ENCODE data around the gene HOXB7. TPM values are rescaled to one million over a fixed set of nuclear protein-coding genes. Genes with fewer than 3 reads are reported as not detected.

HOXB7 gene
- polyA plus RNA-seq, 3 donors: not detected

DNA sequence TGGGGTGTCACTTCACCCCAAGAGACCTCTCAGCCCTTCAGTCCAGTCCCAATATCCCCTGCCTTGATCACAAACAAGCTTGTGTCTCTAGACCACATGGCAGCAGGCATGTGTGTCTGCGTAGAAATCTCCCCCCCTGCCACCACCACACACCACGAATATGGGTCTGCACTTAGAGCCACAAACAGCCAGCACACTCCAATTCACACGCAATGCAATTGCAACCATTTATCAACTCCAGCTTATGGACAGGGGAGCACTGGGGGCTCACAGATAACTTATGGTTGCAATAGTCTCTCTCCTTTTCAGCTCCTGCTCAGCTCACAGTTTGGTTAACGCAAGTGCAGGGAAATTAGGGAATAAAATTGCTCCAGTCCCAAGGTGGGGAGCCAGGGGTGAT lies 12.8 kb upstream of the HOXB7 start:
- H3K9me3 ChIP-seq (replicated peaks in 1 of 2; ENCODE audit: control insufficient read depth in 1 of 2, insufficient read depth in 1 of 2, low read length in 2 of 2): peaks cover 0 to 22% of the 10 kb centered on the region in 2 donors
- Mint-ChIP-seq H3K9me3 (peaks cover 0 to 13% (median 3%) of the 10 kb centered on the region in 7 donors), H3K27ac (no peak overlapping the region), H3K4me3 (peak overlapping the region in 1 of 2 donors; percentile 77), H3K36me3 (peaks cover 0 to 2% of the 10 kb centered on the region in 2 donors), H3K27me3 (ENCODE audit: low read depth in 3 of 3) (peaks cover 91 to 99% (median 94%) of the 10 kb centered on the region in 3 donors), H3K4me1 (peaks cover 11% of the 10 kb centered on the region)
- WGBS (ENCODE audit: insufficient coverage): 61% methylated on average over 3 of the region's 4 CpGs
- H3K27ac ChIP-seq (ENCODE audit: low read depth in 1 of 2, low read length in 2 of 2): no peak overlapping the region
- H4K20me1 ChIP-seq (ENCODE audit: insufficient read depth, low read length): no peaks in the 10 kb centered on the region
- H3K4me3 ChIP-seq (replicated peaks in 1 of 3; ENCODE audit: low read depth in 2 of 3, low read length in 3 of 3): no peak overlapping the region
- peaks cover 79 to 100% of the 10 kb centered on the region in 2 donors for H3K27me3 ChIP-seq (ENCODE audit: control insufficient read depth in 2 of 2, insufficient read depth in 2 of 2, low read length in 2 of 2)
- no peak overlapping the region for H3K9ac ChIP-seq (ENCODE audit: insufficient read depth, low read length, poor library complexity, severe bottlenecking)
- no peak for DNase-seq
- peaks cover 5 to 13% of the 10 kb centered on the region in 2 donors for H3K4me1 ChIP-seq (ENCODE audit: control insufficient read depth in 1 of 2, insufficient read depth in 2 of 2, low read length in 2 of 2)
- no peaks in the 10 kb centered on the region for H3K36me3 ChIP-seq (replicated peaks in 1 of 2; ENCODE audit: control insufficient read depth in 1 of 2, insufficient read depth in 2 of 2, low read length in 2 of 2)
- intact Hi-C loops (cut with micrococcal nuclease): no loop called here
- H2AFZ ChIP-seq (ENCODE audit: insufficient read depth, low read depth, low read length, poor library complexity, severe bottlenecking): no peak overlapping the region
- TF ChIP-seq, protein P1, sequence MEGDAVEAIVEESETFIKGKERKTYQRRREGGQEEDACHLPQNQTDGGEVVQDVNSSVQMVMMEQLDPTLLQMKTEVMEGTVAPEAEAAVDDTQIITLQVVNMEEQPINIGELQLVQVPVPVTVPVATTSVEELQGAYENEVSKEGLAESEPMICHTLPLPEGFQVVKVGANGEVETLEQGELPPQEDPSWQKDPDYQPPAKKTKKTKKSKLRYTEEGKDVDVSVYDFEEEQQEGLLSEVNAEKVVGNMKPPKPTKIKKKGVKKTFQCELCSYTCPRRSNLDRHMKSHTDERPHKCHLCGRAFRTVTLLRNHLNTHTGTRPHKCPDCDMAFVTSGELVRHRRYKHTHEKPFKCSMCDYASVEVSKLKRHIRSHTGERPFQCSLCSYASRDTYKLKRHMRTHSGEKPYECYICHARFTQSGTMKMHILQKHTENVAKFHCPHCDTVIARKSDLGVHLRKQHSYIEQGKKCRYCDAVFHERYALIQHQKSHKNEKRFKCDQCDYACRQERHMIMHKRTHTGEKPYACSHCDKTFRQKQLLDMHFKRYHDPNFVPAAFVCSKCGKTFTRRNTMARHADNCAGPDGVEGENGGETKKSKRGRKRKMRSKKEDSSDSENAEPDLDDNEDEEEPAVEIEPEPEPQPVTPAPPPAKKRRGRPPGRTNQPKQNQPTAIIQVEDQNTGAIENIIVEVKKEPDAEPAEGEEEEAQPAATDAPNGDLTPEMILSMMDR (IDR thresholded peaks at IDR 0.05): no peak
- H3K79me2 ChIP-seq (ENCODE audit: insufficient read depth, low read length): no peaks in the 10 kb centered on the region
- H3K4me2 ChIP-seq (replicated peaks; ENCODE audit: extremely low read depth, low read length, poor library complexity, severe bottlenecking): no peak overlapping the region

DNA sequence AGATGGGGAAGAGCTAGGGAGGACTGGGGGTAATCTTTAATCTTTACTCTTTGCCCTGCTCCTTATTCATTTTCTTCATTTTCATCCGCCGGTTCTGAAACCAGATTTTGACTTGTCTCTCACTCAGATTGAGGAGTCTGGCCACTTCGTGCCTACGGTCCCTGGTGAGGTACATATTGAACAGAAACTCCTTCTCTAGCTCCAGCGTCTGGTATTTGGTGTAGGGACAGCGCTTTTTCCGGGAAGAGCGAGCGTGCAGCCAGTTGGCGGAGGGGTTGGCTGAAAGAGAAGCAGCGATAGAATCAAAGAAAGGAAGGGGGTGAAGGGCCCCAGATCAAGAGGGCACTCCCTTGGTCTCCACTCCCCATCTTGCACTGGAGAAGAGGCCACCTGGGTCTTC lies 12.0 kb upstream of the HOXB7 start:
- WGBS (ENCODE audit: insufficient coverage): 87% methylated on average over 4 of the region's 11 CpGs

More for the DNA sequence above, 12.0 kb upstream of the HOXB7 start:
- peaks cover 5 to 13% of the 10 kb centered on the region in 2 donors for H3K4me1 ChIP-seq (ENCODE audit: control insufficient read depth in 1 of 2, insufficient read depth in 2 of 2, low read length in 2 of 2)
- Mint-ChIP-seq H3K4me3 (peak overlapping the region in 1 of 2 donors; percentile 77), H3K36me3 (peaks cover 3 to 5% of the 10 kb centered on the region in 2 donors), H3K4me1 (peaks cover 16% of the 10 kb centered on the region), H3K27me3 (ENCODE audit: low read depth in 3 of 3) (peaks cover 91 to 99% (median 94%) of the 10 kb centered on the region in 3 donors), H3K27ac (no peak overlapping the region), H3K9me3 (peaks cover 0 to 15% (median 5%) of the 10 kb centered on the region in 7 donors)
- H3K27me3 ChIP-seq (ENCODE audit: control insufficient read depth in 2 of 2, insufficient read depth in 2 of 2, low read length in 2 of 2): peaks cover 82 to 100% of the 10 kb centered on the region in 2 donors
- H3K4me2 ChIP-seq (replicated peaks; ENCODE audit: extremely low read depth, low read length, poor library complexity, severe bottlenecking): no peak overlapping the region
- H3K9me3 ChIP-seq (replicated peaks in 1 of 2; ENCODE audit: control insufficient read depth in 1 of 2, insufficient read depth in 1 of 2, low read length in 2 of 2): peaks cover 0 to 27% of the 10 kb centered on the region in 2 donors
- H3K9ac ChIP-seq (ENCODE audit: insufficient read depth, low read length, poor library complexity, severe bottlenecking): no peak overlapping the region
- H3K4me3 ChIP-seq (replicated peaks in 1 of 3; ENCODE audit: low read depth in 2 of 3, low read length in 3 of 3): no peak overlapping the region
- no peaks in the 10 kb centered on the region for H3K79me2 ChIP-seq (ENCODE audit: insufficient read depth, low read length)
- no peaks in the 10 kb centered on the region for H3K36me3 ChIP-seq (replicated peaks in 1 of 2; ENCODE audit: control insufficient read depth in 1 of 2, insufficient read depth in 2 of 2, low read length in 2 of 2)
- intact Hi-C loops (cut with micrococcal nuclease): no loop called here
- no peak overlapping the region for H3K27ac ChIP-seq (ENCODE audit: low read depth in 1 of 2, low read length in 2 of 2)
- TF ChIP-seq, protein P1 (IDR thresholded peaks at IDR 0.05): no peak
- H4K20me1 ChIP-seq (ENCODE audit: insufficient read depth, low read length): no peaks in the 10 kb centered on the region
- H2AFZ ChIP-seq (ENCODE audit: insufficient read depth, low read depth, low read length, poor library complexity, severe bottlenecking): no peak overlapping the region
- DNase-seq: no peak

Measured in CD14-positive monocyte (primary cell).